GM18861 (cell line): ENCODE data around the gene ARL16.
A peak's percentile ranks its signal among the peaks of the same experiment; 100 is the strongest.

Experiments used
- ATAC-seq: cut with Tn5 transposase; IDR thresholded peaks from one replicate; pipeline ENCODE4 v1.9.1; 2021; ENCODE audit not compliant: unreplicated experiment

The ARL16 gene

GRCh38 chr17:81683584-81684441, at the start of gene ARL16, which contains the start of gene HGS:
Gene ARL16 (minus strand): TSS chr17:81683797. CDS start chr17:81683753, 44 bp downstream.
Gene HGS (plus strand): TSS chr17:81684011. CDS start chr17:81684067, 56 bp downstream.
- peak; percentile 90 for ATAC-seq

DNA sequence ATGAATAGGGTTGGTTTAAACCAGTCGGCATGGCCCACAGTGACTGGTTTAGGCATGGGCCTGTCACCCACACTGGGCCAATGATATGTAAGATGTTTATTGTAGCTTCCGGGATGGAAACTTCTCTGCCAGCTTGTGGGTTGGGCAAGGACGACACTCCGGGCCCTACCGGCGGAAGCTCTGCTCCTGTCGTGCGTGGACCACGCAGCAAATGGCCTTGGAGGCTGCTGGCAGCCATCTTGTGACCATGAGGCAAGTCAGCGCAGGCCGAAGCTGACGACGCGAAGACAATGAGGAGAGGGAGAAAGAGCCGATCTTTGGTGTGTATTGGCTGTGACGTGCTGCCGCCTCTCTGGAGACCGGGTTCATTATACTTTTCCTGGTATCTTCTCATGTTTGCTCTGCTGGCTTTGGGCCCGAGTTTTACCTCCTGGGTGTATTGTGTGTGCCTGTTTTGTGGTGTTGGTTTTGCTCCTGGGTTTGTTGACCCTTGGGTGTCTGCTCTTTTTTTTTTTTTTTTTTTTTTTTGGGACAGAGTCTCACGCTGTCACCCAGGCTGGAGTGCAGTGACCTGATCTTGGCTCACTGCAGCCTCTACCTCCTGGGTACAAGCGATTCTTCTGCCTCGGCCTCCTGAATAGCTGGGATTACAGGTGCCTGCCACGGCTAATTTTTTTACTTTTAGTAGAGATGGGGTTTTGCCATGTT, 43.9 kb upstream of the ARL16 start:
- ATAC-seq, result no peak

GRCh38 chr17:81726004-81726403, 42.4 kb upstream of the ARL16 start:
- ATAC-seq, result no peak

DNA sequence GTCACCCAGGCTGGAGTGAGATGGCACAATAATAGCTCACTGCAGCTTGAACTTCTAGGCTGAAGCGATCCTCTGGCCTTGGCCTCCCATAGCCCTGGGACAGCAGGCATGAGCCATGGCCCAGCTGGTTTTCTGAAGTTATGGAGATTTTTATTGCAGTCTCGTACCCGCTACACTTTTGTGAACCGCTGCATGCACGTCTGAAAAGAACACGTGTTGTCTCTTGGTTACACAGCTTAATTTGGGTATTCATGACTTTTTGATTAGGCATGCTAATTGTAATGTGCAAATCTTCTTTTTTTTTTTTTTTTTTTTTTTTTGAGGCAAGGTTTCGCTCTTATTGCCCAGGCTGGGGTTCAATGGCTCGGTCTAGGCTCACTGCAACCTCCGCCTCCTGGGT, 41.8 kb upstream of the ARL16 start:
- ATAC-seq, result no peak

DNA sequence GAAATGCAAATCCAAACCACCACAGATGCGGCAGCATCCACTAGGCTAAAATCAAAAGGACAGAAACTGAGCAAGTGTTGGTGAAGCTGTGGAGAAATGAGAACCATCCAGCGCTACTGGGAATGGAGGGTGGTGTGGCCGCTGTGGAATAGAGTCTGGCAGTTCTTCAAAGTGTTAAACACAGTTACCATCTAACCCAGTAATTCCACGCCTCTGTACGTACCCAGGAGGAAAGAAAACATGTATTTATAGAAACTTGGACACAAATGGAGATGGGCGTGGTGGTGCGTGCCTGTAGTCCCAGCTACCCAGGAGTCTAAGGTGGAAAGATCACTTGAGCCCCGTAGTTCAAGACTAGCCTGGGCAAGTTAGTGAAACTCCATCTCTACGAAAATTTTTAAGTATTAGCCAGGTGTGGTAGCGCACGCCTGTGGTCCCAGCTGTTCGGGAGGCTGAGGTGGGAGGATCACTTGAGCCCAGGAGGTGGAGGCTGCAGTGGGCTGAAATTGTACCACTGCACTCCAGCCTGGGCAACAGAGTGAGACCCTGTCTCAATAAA, 40.1 kb upstream of the ARL16 start:
- ATAC-seq, result no peak

GRCh38 chr17:81722184-81723120, 38.9 kb upstream of the ARL16 start:
- ATAC-seq, result no peak

- no peak for ATAC-seq
These were observed 36.9 kb upstream of the ARL16 start for GRCh38 chr17:81720267-81721071.

GRCh38 chr17:81719410-81720266, 36.0 kb upstream of the ARL16 start:
- ATAC-seq, result no peak

DNA sequence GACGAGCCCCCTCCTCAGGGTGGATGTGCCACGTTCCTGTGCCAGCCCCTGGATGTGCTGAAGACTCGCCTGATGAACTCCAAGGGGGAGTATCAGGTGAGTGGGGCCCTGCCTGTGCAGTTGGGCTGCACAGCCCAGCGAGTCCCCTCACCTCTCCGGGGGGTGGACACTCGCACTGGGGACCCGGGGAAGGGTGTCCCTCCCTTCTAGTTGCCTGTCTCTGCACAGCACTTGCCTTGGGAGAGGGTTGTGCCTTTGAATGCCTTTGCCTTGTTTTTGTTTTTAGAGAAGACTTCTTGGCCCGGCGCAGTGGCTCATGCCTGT, 34.1 kb upstream of the ARL16 start:
- no peak for ATAC-seq

DNA sequence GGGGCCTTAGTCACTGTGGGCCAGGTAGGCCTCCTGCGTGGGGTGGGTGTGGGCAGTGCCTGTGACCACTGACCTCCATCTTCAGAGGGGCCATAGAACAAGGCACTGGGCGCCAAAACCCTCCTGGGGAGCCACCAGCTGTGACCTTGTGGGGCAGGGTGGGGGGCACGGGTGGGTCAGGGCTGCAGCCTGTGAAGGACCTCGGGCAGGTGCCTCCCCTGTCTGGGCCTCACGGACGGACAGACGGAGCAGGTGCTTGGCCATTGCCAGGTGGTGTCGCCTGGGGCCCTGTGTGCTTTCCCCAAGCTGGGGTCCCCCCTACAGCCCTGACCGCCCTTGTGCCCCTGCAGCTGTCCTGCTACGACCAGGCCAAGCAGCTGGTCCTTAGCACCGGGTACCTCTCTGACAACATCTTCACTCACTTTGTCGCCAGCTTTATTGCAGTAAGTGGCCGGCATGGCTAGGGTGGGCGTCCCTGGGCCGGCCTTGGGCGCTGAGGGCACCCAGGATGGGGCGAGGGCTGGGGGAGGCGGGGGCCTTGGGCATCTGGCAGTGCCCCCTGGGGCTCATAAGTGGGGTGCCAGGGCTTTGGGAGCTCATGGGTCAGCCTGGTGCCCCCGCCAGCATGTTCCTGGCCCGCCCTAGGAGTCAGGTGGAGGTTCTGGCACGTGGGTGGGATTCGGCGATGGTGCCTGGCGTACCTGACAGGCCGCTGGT, 33.6 kb upstream of the ARL16 start:
- ATAC-seq, result no peak

DNA sequence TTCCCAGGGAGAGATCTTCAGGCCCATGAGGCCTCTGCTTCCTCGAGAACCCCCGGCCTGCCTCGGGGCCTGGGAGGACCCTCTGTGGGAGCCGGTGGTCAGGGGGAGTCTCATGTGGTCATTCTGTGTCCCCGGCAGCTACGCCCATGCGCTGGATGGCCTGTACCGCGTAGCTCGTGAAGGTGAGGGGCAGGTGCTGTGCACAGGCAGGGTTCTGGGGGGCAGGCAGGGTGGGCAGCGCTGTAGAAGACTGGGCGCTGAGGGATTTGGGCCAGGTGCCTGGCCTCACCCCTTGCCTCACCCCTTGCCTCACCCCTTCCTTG, 33.0 kb upstream of the ARL16 start:
- ATAC-seq, result no peak

GRCh38 chr17:81715872-81716673, 32.5 kb upstream of the ARL16 start:
- no peak for ATAC-seq

- ATAC-seq, result no peak
These were observed 31.7 kb upstream of the ARL16 start for GRCh38 chr17:81715107-81715871.

DNA sequence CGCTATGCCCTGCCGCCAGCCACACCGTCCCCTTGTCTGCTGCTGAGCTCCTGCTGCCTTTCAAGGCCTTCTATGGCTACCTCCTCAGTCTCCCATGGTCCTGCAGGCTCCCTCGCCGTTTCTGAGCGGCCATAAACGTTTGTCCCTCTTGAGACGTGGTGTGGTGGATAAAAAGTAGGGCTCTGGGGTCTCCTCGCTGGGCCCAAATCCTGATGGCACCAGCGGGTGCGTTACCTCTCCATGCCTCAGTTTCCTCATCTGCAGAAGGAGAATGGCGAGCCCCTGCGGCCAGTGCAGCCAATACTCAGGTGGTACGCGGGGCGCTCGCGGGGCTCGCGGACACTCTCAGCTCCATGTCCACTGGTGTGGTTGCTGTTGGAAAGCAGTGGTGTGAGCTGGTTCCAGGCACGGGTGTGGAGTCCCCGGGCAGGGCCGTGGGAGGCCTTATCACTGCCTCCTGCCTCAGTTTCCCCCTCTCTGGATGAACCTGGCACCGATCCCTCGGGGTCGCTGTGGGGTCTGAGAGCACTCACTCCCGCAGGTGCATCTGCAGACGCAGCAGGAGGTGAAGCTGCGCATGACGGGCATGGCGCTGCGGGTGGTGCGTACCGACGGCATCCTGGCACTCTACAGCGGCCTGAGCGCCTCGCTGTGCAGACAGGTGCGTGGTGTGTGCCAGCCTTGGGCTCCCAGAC, 31.0 kb upstream of the ARL16 start:
- no peak for ATAC-seq

GRCh38 chr17:81713556-81714411, 30.2 kb upstream of the ARL16 start:
- ATAC-seq, result no peak
